Measurements from ENCODE around the gene SLC9A6. TPM values are rescaled to one million over a fixed set of nuclear protein-coding genes. Genes with fewer than 3 reads are reported as not detected.
"Not testable (repeated sequence)": the region's sequence is repeated elsewhere in the genome, so short reads cannot be mapped to it uniquely, and the experiment has no call there.

SLC9A6 gene
- total RNA-seq, 1 donor = 21.0 TPM

- no peak overlapping the region for H3K27ac ChIP-seq (ENCODE audit: low read depth, low read length)
- no peak overlapping the region for H3K4me2 ChIP-seq (ENCODE audit: insufficient read depth, low read length)
- no peak overlapping the region for H2AFZ ChIP-seq (ENCODE audit: low read length)
- H3K4me1 ChIP-seq (ENCODE audit: insufficient read depth, low read length) = peaks cover 21% of the 10 kb centered on the region
- DNase-seq (ENCODE audit: insufficient read length, low spot score, missing footprints) = no peak
- no peaks in the 10 kb centered on the region for H3K79me2 ChIP-seq (ENCODE audit: insufficient read depth, low read length)
- H3K4me3 ChIP-seq (ENCODE audit: insufficient read depth, low read length) = no peak overlapping the region
- H3K36me3 ChIP-seq (ENCODE audit: insufficient read depth, low read length) = no peaks in the 10 kb centered on the region
- H4K20me1 ChIP-seq (ENCODE audit: insufficient read depth, low read length) = no peaks in the 10 kb centered on the region
- no peaks in the 10 kb centered on the region for H3K9me3 ChIP-seq (ENCODE audit: low read depth, low read length)
- no peak for TF ChIP-seq CTCF (IDR thresholded peaks at IDR 0.05; ENCODE audit: extremely low read depth, low read depth, low read length)
- no peaks in the 10 kb centered on the region for H3K27me3 ChIP-seq (ENCODE audit: insufficient read depth, low read length)
Observed at GRCh38 chrX:136049608-136050007, 64.4 kb downstream of the SLC9A6 start.

GRCh38 chrX:136050875-136051274, 65.6 kb downstream of the SLC9A6 start:
- H3K4me3 ChIP-seq (ENCODE audit: insufficient read depth, low read length); H4K20me1 ChIP-seq (ENCODE audit: insufficient read depth, low read length): not testable (repeated sequence)
- peaks cover 27% of the 10 kb centered on the region for H3K4me1 ChIP-seq (ENCODE audit: insufficient read depth, low read length)

GRCh38 chrX:136051611-136052010, 66.4 kb downstream of the SLC9A6 start:
- H3K4me3 ChIP-seq (ENCODE audit: insufficient read depth, low read length) = no peak overlapping the region
- no peak for TF ChIP-seq CTCF (IDR thresholded peaks at IDR 0.05; ENCODE audit: extremely low read depth, low read depth, low read length)

More at GRCh38 chrX:136050875-136051274, 65.6 kb downstream of the SLC9A6 start:
- not testable (repeated sequence) for H3K27me3 ChIP-seq (ENCODE audit: insufficient read depth, low read length); H3K27ac ChIP-seq (ENCODE audit: low read depth, low read length); H3K9me3 ChIP-seq (ENCODE audit: low read depth, low read length); H3K36me3 ChIP-seq (ENCODE audit: insufficient read depth, low read length); H3K4me2 ChIP-seq (ENCODE audit: insufficient read depth, low read length); H2AFZ ChIP-seq (ENCODE audit: low read length); H3K79me2 ChIP-seq (ENCODE audit: insufficient read depth, low read length); DNase-seq (ENCODE audit: insufficient read length, low spot score, missing footprints)

GRCh38 chrX:136055651-136056221, 70.5 kb downstream of the SLC9A6 start:
- Histone ChIP-seq H2AFZ (ENCODE audit: low read length) (peak overlapping the region; percentile 54), H3K4me2 (ENCODE audit: insufficient read depth, low read length) (peak overlapping the region; percentile 64), H3K9me3 (ENCODE audit: low read depth, low read length) (no peaks in the 10 kb centered on the region), H3K4me1 (ENCODE audit: insufficient read depth, low read length) (peaks cover 11% of the 10 kb centered on the region), H3K27ac (ENCODE audit: low read depth, low read length) (peak overlapping the region; percentile 73), H3K4me3 (ENCODE audit: insufficient read depth, low read length) (no peak overlapping the region), H3K79me2 (ENCODE audit: insufficient read depth, low read length) (no peaks in the 10 kb centered on the region), H4K20me1 (ENCODE audit: insufficient read depth, low read length) (no peaks in the 10 kb centered on the region), H3K27me3 (ENCODE audit: insufficient read depth, low read length) (no peaks in the 10 kb centered on the region), H3K36me3 (ENCODE audit: insufficient read depth, low read length) (no peaks in the 10 kb centered on the region)
- TF ChIP-seq CTCF (IDR thresholded peaks at IDR 0.05; ENCODE audit: extremely low read depth, low read depth, low read length) = no peak
- no peak for DNase-seq (ENCODE audit: insufficient read length, low spot score, missing footprints)

More at GRCh38 chrX:136051611-136052010, 66.4 kb downstream of the SLC9A6 start:
- Histone ChIP-seq H3K27ac (ENCODE audit: low read depth, low read length) (no peak overlapping the region), H3K27me3 (ENCODE audit: insufficient read depth, low read length) (no peaks in the 10 kb centered on the region), H3K36me3 (ENCODE audit: insufficient read depth, low read length) (no peaks in the 10 kb centered on the region), H3K9me3 (ENCODE audit: low read depth, low read length) (no peaks in the 10 kb centered on the region), H3K4me2 (ENCODE audit: insufficient read depth, low read length) (no peak overlapping the region), H2AFZ (ENCODE audit: low read length) (no peak overlapping the region), H3K79me2 (ENCODE audit: insufficient read depth, low read length) (no peaks in the 10 kb centered on the region), H3K4me1 (ENCODE audit: insufficient read depth, low read length) (peaks cover 27% of the 10 kb centered on the region), H4K20me1 (ENCODE audit: insufficient read depth, low read length) (no peaks in the 10 kb centered on the region)
- no peak for DNase-seq (ENCODE audit: insufficient read length, low spot score, missing footprints)

All from osteoblast (primary cell).